H9 (cell line): ENCODE results near the gene AATK. TPM values are rescaled to one million over a fixed set of nuclear protein-coding genes. Genes with fewer than 3 reads are reported as not detected.

Experiments used
- DNase-seq: peaks from one replicate; pipeline ENCODE4 v3.0.0-alpha.2; 2017
- H2AFZ ChIP-seq: one replicate; pipeline ENCODE4 v1.6.1; 2013; ENCODE audit warnings: mild to moderate bottlenecking, low read length, control low read depth, moderate library complexity
- H2AK5ac ChIP-seq: 2 replicates; pipeline ENCODE4 v1.6.1; 2013; ENCODE audit warnings: low read length, control low read depth, mixed read lengths; ENCODE audit not compliant: insufficient read length
- H2BK120ac ChIP-seq: one replicate; pipeline ENCODE4 v1.6.1; 2013; ENCODE audit warnings: low read depth, mild to moderate bottlenecking, low read length, control low read depth, inconsistent platforms; ENCODE audit not compliant: poor library complexity, severe bottlenecking
- H2BK12ac ChIP-seq: 2 replicates; pipeline ENCODE4 v1.6.1; 2013; ENCODE audit warnings: low read length, control low read depth, mixed read lengths, low read depth; ENCODE audit not compliant: insufficient read length
- H2BK15ac ChIP-seq: 2 replicates; pipeline ENCODE4 v1.6.1; 2013; ENCODE audit warnings: low read depth, low read length, control low read depth
- H2BK20ac ChIP-seq: one replicate; pipeline ENCODE4 v1.6.1; 2013; ENCODE audit warnings: low read depth, mild to moderate bottlenecking, low read length, control low read depth, inconsistent platforms; ENCODE audit not compliant: poor library complexity, severe bottlenecking
- H2BK5ac ChIP-seq: 2 replicates; pipeline ENCODE4 v1.6.1; 2013; ENCODE audit warnings: low read length, control low read depth, mixed read lengths; ENCODE audit not compliant: insufficient read length
- H3K14ac ChIP-seq: 2 replicates; pipeline ENCODE4 v1.6.1; 2013; ENCODE audit warnings: low read length, control low read depth; ENCODE audit not compliant: insufficient read depth
- H3K18ac ChIP-seq: 2 replicates; pipeline ENCODE4 v1.6.1; 2013; ENCODE audit warnings: low read depth, mild to moderate bottlenecking, mixed read lengths, low read length, control low read depth; ENCODE audit not compliant: insufficient read length
- H3K23ac ChIP-seq: 2 replicates; pipeline ENCODE4 v1.6.1; 2013; ENCODE audit warnings: low read length, control low read depth, mixed read lengths, low read depth; ENCODE audit not compliant: insufficient read length
- H3K23me2 ChIP-seq: 2 replicates; pipeline ENCODE4 v1.6.1; 2013; ENCODE audit warnings: low read depth, mild to moderate bottlenecking, mixed read lengths, low read length, control low read depth; ENCODE audit not compliant: insufficient read length, poor library complexity, severe bottlenecking
- H3K27ac ChIP-seq: 2 replicates; pipeline ENCODE4 v1.5.1; 2013; ENCODE audit warnings: low read length, control low read depth, mixed read lengths, low read depth; ENCODE audit not compliant: insufficient read length
- H3K27me3 ChIP-seq: 2 replicates; pipeline ENCODE4 v1.6.1; 2013; ENCODE audit warnings: low read length, control low read depth, inconsistent platforms; ENCODE audit not compliant: insufficient read depth
- H3K4ac ChIP-seq: 2 replicates; pipeline ENCODE4 v1.6.1; 2013; ENCODE audit warnings: low read depth, mild to moderate bottlenecking, control low read depth, inconsistent platforms, low read length, moderate library complexity
- H3K4me1 ChIP-seq: 2 replicates; pipeline ENCODE4 v1.6.1; 2013; ENCODE audit warnings: low read length, control low read depth, inconsistent platforms; ENCODE audit not compliant: insufficient read depth
- H3K4me2 ChIP-seq: 2 replicates; pipeline ENCODE4 v1.6.1; 2013; ENCODE audit warnings: low read length, control low read depth, mixed read lengths; ENCODE audit not compliant: insufficient read length, insufficient read depth
- H3K56ac ChIP-seq: 2 replicates; pipeline ENCODE4 v1.6.1; 2013; ENCODE audit warnings: low read depth, mild to moderate bottlenecking, mixed read lengths, low read length, control low read depth; ENCODE audit not compliant: insufficient read length
- H3K79me1 ChIP-seq: 2 replicates; pipeline ENCODE4 v1.6.1; 2013; ENCODE audit warnings: low read depth, mild to moderate bottlenecking, moderate library complexity, low read length, control low read depth, inconsistent platforms; ENCODE audit not compliant: insufficient read depth, poor library complexity, severe bottlenecking
- H3K79me2 ChIP-seq: 2 replicates; pipeline ENCODE4 v1.6.1; 2013; ENCODE audit warnings: low read length, control low read depth, inconsistent platforms; ENCODE audit not compliant: insufficient read depth
- H3K9ac ChIP-seq: 2 replicates; pipeline ENCODE4 v1.6.1; 2013; ENCODE audit warnings: low read length, control low read depth, mixed read lengths; ENCODE audit not compliant: insufficient read length; ENCODE audit errors: extremely low read depth
- H3K9me3 ChIP-seq: one replicate; pipeline ENCODE4 v1.6.1; 2013; ENCODE audit warnings: low read depth, low read length, inconsistent platforms; ENCODE audit not compliant: control insufficient read depth
- H3T11ph ChIP-seq: one replicate; pipeline ENCODE4 v1.6.1; 2013; ENCODE audit warnings: mild to moderate bottlenecking, low read length, control low read depth, inconsistent platforms
- H4K20me1 ChIP-seq: one replicate; pipeline ENCODE4 v1.6.1; 2013; ENCODE audit not compliant: control insufficient read depth, insufficient read length, insufficient read depth
- H4K5ac ChIP-seq: 2 replicates; pipeline ENCODE4 v1.6.1; 2013; ENCODE audit warnings: low read depth, mild to moderate bottlenecking, mixed read lengths, low read length, control low read depth; ENCODE audit not compliant: insufficient read length
- H4K8ac ChIP-seq: replicated peaks from 2 replicates; pipeline ENCODE4 v1.6.1; 2013; ENCODE audit warnings: low read length, control low read depth, mixed read lengths, low read depth; ENCODE audit not compliant: insufficient read length
- H4K91ac ChIP-seq: 2 replicates; pipeline ENCODE4 v1.6.1; 2013; ENCODE audit warnings: low read depth, mild to moderate bottlenecking, moderate library complexity, mixed read lengths, low read length, control low read depth; ENCODE audit not compliant: insufficient read length
- H3K27ac Mint-ChIP-seq, 3 experiments: 2 replicates in 2 of 3; 3 replicates in 1 of 3; pipeline ENCODE4 v1.8.0; 2020 to 2021; ENCODE audit warnings: mixed read lengths in 3 of 3, mild to moderate bottlenecking in 1 of 3, moderate library complexity in 1 of 3
- H3K27me3 Mint-ChIP-seq: 2 replicates; pipeline ENCODE4 v1.8.0; 2021; ENCODE audit warnings: low read depth, mild to moderate bottlenecking, moderate library complexity, mixed read lengths
- H3K36me3 Mint-ChIP-seq, 3 experiments: 2 replicates in 2 of 3; 3 replicates in 1 of 3; pipeline ENCODE4 v1.8.0; 2020 to 2021; ENCODE audit warnings: low read depth in 3 of 3, mixed read lengths in 3 of 3; ENCODE audit not compliant: insufficient read depth in 1 of 3
- H3K4me1 Mint-ChIP-seq, 2 experiments: 2 replicates each; pipeline ENCODE4 v1.8.0; 2020; ENCODE audit warnings: mixed read lengths in 2 of 2
- H3K4me3 Mint-ChIP-seq, 2 experiments: 2 replicates in 1 of 2; 3 replicates in 1 of 2; pipeline ENCODE4 v1.8.0; 2020 to 2021; ENCODE audit warnings: mild to moderate bottlenecking in 2 of 2, mixed read lengths in 2 of 2, moderate library complexity in 1 of 2
- H3K9me3 Mint-ChIP-seq, 2 experiments: 2 replicates in 1 of 2; 3 replicates in 1 of 2; pipeline ENCODE4 v1.8.0; 2020; ENCODE audit warnings: mild to moderate bottlenecking in 2 of 2, mixed read lengths in 2 of 2, moderate library complexity in 1 of 2
- WGBS: extraction: QIAGEN DNeasy Blood & Tissue Kit; methylation state at CpG from one replicate; pipeline ENCODE4 v1.1.7; 2013; ENCODE audit warnings: missing lambda C conversion rate, low lambda C conversion rate, mixed read lengths; ENCODE audit not compliant: insufficient read length; ENCODE audit errors: extremely low coverage; 5-methylcytosine and 5-hydroxymethylcytosine counted together
- total RNA-seq: library from RNA; stranded (reverse); gene quantifications from 2 replicates; pipeline ENCODE4 v1.2.1, GENCODE V29; 2021
- TF ChIP-seq, protein P1 (sequence below): fragments of 200-600 bp; sonication (generic); conservative IDR thresholded peaks from 3 replicates; pipeline ENCODE4 v1.8.0; 2021; ENCODE audit warnings: antibody characterized with exemption, mild to moderate bottlenecking

Gene AATK
- total RNA-seq, 1 experiment from 2014 or later = 2.4 TPM

DNA sequence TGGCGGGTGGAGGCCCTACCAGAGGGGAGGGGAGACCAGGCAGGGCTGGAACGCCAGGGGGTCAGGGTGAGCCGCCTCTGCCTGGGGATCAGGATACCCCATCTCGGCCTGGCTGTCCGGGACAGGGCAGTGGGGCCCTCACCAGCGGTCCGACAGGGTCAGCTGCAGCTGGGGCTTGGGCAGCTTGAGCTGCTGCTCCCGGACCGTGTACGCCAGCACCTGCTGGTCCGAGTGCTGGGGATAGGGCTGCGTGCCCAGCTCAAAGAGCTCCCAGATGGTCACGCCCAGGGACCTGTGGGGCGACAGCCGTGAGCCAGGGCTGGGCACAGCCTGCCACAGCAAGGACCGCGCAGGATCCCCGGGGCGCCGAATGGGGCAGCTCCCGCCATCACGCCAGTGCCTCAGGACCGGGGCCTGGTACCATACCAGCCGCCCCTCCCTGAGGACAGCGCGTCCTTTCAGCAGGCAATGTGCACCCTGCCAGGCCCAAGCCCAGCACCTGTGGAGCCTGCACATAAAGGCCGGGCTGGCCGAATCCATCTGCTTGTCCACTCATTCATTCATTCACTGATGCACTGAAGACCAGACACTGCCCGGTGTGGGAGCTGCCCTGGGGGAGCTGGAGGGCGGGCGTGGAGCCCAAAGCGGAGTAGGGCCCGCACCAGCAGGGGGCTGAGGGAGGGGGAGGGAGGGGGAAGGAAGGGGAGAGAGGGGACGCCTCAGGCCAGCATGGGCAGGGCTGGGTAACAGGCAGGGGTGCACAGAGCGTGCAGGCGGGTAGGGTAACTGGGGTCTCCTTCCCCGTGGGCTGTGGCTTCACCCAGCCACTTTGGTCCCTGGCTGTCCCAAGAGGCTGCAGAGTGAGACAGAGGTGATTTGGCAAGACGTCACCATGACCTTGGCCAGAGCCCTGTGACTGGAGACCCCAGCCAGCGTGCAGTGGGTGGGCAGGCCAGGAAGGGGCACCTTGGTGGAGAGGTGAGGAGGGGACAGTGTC is 42.7 kb downstream of the AATK start:
- Mint-ChIP-seq H3K36me3 (no peaks in the 10 kb centered on the region), H3K9me3 (no peaks in the 10 kb centered on the region), H3K4me1 (peaks cover 4 to 10% of the 10 kb centered on the region in 2 experiments), H3K27ac (no peak overlapping the region), H3K27me3 (no peaks in the 10 kb centered on the region; the same call in 1 of the 2 replicates), H3K4me3 (no peak overlapping the region)
- Histone ChIP-seq H2BK20ac (no peak overlapping the region), H3K18ac (no peak overlapping the region), H3K56ac (no peak overlapping the region), H3K9ac (no peak overlapping the region), H3K14ac (no peak overlapping the region; the same call in 1 of the 2 replicates), H3K23ac (no peak overlapping the region), H3K27ac (no peak overlapping the region), H3K27me3 (no peaks in the 10 kb centered on the region), H3K4ac (no peak overlapping the region), H2AFZ (no peak overlapping the region), H4K20me1 (no peaks in the 10 kb centered on the region), H2BK5ac (no peak overlapping the region), H3K4me2 (no peak overlapping the region), H2BK12ac (no peak overlapping the region), H3T11ph (no peak overlapping the region), H3K4me1 (no peaks in the 10 kb centered on the region), H3K9me3 (no peaks in the 10 kb centered on the region), H3K79me1 (no peaks in the 10 kb centered on the region), H2BK15ac (no peak overlapping the region), H4K5ac (no peak overlapping the region), H2BK120ac (no peak overlapping the region), H3K23me2 (no peaks in the 10 kb centered on the region), H3K79me2 (no peaks in the 10 kb centered on the region), H4K8ac (no peak overlapping the region), H2AK5ac (no peak overlapping the region), H4K91ac (no peak overlapping the region)
- WGBS = no CpG with 5 or more reads among the region's 39 CpGs
- TF ChIP-seq, protein P1, sequence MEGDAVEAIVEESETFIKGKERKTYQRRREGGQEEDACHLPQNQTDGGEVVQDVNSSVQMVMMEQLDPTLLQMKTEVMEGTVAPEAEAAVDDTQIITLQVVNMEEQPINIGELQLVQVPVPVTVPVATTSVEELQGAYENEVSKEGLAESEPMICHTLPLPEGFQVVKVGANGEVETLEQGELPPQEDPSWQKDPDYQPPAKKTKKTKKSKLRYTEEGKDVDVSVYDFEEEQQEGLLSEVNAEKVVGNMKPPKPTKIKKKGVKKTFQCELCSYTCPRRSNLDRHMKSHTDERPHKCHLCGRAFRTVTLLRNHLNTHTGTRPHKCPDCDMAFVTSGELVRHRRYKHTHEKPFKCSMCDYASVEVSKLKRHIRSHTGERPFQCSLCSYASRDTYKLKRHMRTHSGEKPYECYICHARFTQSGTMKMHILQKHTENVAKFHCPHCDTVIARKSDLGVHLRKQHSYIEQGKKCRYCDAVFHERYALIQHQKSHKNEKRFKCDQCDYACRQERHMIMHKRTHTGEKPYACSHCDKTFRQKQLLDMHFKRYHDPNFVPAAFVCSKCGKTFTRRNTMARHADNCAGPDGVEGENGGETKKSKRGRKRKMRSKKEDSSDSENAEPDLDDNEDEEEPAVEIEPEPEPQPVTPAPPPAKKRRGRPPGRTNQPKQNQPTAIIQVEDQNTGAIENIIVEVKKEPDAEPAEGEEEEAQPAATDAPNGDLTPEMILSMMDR = no peak
- no peak for DNase-seq
